ENCODE measurements around the gene TBC1D2B. TPM values are rescaled to one million over a fixed set of nuclear protein-coding genes. Genes with fewer than 3 reads are reported as not detected.

TBC1D2B gene
- polyA plus RNA-seq, 1 donor (not counting 4 experiments of a cell fraction or from before 2014, with no cell fraction given), result 27.0 TPM

DNA sequence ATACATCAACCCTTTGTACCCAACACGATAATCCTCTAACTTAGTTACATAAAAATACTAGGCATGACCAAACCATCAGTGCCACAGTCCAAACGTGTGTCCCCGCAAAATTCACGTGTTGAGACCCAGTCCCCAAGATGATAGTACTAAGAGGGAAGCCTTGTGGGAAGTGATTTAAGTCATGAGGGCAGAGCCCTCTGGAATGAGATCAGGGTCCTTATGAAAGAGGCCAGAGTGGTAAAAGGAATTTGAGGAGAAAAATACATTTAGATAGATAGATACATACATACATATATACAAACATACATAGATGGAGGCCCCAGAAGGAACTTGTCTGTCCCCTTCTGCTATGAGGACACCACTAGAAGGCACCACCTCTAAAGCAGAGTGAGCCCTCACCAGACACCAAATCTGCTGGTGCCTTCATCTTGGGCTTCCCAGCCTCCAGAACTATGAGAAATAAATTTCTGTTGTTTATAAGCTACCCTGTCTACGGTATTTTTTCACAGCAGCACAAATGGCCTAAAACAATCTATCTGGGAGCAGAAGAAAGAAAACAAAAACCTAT is 8.0 kb downstream of the TBC1D2B start:
- H3K9me3 ChIP-seq (ENCODE audit: control insufficient read depth, low read depth, low read length), result no peaks in the 10 kb centered on the region
- peaks cover 85% of the 10 kb centered on the region for H3K79me2 ChIP-seq (ENCODE audit: control insufficient read depth, insufficient read depth, low read length)
- H3K27ac ChIP-seq (ENCODE audit: control insufficient read depth, insufficient read depth, low read length), result no peak overlapping the region
- H2AFZ ChIP-seq (ENCODE audit: control insufficient read depth, low read length), result no peak overlapping the region
- H4K20me1 ChIP-seq (ENCODE audit: control insufficient read depth, extremely low read depth, insufficient read depth, low read length), result no peaks in the 10 kb centered on the region
- H3K27me3 ChIP-seq (ENCODE audit: control insufficient read depth, extremely low read depth, insufficient read depth, low read length), result no peaks in the 10 kb centered on the region
- peaks cover 14% of the 10 kb centered on the region for H3K4me1 ChIP-seq (ENCODE audit: control insufficient read depth, extremely low read depth, insufficient read depth, low read length)
- H3K36me3 ChIP-seq (ENCODE audit: control insufficient read depth in 2 of 2, extremely low read depth in 1 of 2, insufficient read depth in 2 of 2, low read length in 2 of 2), result no peaks in the 10 kb centered on the region
- H3K9me1 ChIP-seq (ENCODE audit: control insufficient read depth, extremely low read depth, insufficient read depth, low read length), result peaks cover 3% of the 10 kb centered on the region
- dilution Hi-C loops (cut with MboI; ENCODE audit: extremely low pct_ligation_motif_present, low sequenced_read_pairs), result no loop called here
- no peak for TF ChIP-seq EZH2 (IDR thresholded peaks at IDR 0.05; ENCODE audit: low read length)
- TF ChIP-seq, protein P1, sequence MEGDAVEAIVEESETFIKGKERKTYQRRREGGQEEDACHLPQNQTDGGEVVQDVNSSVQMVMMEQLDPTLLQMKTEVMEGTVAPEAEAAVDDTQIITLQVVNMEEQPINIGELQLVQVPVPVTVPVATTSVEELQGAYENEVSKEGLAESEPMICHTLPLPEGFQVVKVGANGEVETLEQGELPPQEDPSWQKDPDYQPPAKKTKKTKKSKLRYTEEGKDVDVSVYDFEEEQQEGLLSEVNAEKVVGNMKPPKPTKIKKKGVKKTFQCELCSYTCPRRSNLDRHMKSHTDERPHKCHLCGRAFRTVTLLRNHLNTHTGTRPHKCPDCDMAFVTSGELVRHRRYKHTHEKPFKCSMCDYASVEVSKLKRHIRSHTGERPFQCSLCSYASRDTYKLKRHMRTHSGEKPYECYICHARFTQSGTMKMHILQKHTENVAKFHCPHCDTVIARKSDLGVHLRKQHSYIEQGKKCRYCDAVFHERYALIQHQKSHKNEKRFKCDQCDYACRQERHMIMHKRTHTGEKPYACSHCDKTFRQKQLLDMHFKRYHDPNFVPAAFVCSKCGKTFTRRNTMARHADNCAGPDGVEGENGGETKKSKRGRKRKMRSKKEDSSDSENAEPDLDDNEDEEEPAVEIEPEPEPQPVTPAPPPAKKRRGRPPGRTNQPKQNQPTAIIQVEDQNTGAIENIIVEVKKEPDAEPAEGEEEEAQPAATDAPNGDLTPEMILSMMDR (optimal IDR thresholded peaks at IDR 0.05 in 1 of 3, IDR thresholded peaks at IDR 0.05 in 1 of 3, conservative IDR thresholded peaks at IDR 0.05 in 1 of 3; ENCODE audit: extremely low read depth in 1 of 3, insufficient read depth in 2 of 3, low read length in 3 of 3), result no peak
- no peak overlapping the region for H3K9ac ChIP-seq (ENCODE audit: control insufficient read depth, extremely low read depth, insufficient read depth, low read length)
- H3K4me3 ChIP-seq (ENCODE audit: control insufficient read depth in 2 of 3, extremely low read depth in 1 of 3, insufficient read depth in 2 of 3, low read depth in 1 of 3, low read length in 3 of 3), result no peak overlapping the region
- no peak for FAIRE-seq
- no peak overlapping the region for H3K4me2 ChIP-seq (ENCODE audit: control insufficient read depth, extremely low read depth, insufficient read depth, low read depth, low read length)
- no peak for DNase-seq (ENCODE audit: low read depth, low spot score)

DNA sequence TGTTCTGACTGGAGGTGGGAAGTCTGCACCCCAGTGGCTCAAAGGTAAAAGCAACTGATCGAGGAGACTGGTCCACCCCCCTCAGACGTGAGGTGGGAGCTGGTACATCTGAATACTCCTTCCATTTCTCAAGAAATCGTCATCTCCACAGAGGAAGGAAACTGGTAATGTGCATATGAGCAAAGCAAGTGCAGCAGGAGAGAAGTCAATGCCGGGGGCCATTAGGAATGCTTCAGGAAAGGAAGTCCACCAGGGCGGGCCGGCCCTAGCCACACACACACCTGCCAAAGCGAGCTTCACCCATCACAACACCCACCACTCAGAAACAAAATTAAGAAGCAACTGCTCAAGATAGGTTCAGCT is 8.5 kb downstream of the TBC1D2B start:
- no peak overlapping the region for H3K9ac ChIP-seq (ENCODE audit: control insufficient read depth, extremely low read depth, insufficient read depth, low read length)
- H3K27ac ChIP-seq (ENCODE audit: control insufficient read depth, insufficient read depth, low read length), result no peak overlapping the region
- no peak overlapping the region for H2AFZ ChIP-seq (ENCODE audit: control insufficient read depth, low read length)
- H3K4me1 ChIP-seq (ENCODE audit: control insufficient read depth, extremely low read depth, insufficient read depth, low read length), result peaks cover 14% of the 10 kb centered on the region
- H4K20me1 ChIP-seq (ENCODE audit: control insufficient read depth, extremely low read depth, insufficient read depth, low read length), result no peaks in the 10 kb centered on the region
- H3K4me3 ChIP-seq (ENCODE audit: control insufficient read depth in 2 of 3, extremely low read depth in 1 of 3, insufficient read depth in 2 of 3, low read depth in 1 of 3, low read length in 3 of 3), result no peak overlapping the region
- DNase-seq (ENCODE audit: low read depth, low spot score), result no peak
- TF ChIP-seq EZH2 (IDR thresholded peaks at IDR 0.05; ENCODE audit: low read length), result no peak
- TF ChIP-seq, protein P1 (optimal IDR thresholded peaks at IDR 0.05 in 1 of 3, IDR thresholded peaks at IDR 0.05 in 1 of 3, conservative IDR thresholded peaks at IDR 0.05 in 1 of 3; ENCODE audit: extremely low read depth in 1 of 3, insufficient read depth in 2 of 3, low read length in 3 of 3), result no peak
- dilution Hi-C loops (cut with MboI; ENCODE audit: extremely low pct_ligation_motif_present, low sequenced_read_pairs), result no loop called here
- peaks cover 84% of the 10 kb centered on the region for H3K79me2 ChIP-seq (ENCODE audit: control insufficient read depth, insufficient read depth, low read length)
- no peaks in the 10 kb centered on the region for H3K36me3 ChIP-seq (ENCODE audit: control insufficient read depth in 2 of 2, extremely low read depth in 1 of 2, insufficient read depth in 2 of 2, low read length in 2 of 2)
- no peaks in the 10 kb centered on the region for H3K9me3 ChIP-seq (ENCODE audit: control insufficient read depth, low read depth, low read length)
- no peaks in the 10 kb centered on the region for H3K27me3 ChIP-seq (ENCODE audit: control insufficient read depth, extremely low read depth, insufficient read depth, low read length)
- FAIRE-seq, result no peak
- peaks cover 3% of the 10 kb centered on the region for H3K9me1 ChIP-seq (ENCODE audit: control insufficient read depth, extremely low read depth, insufficient read depth, low read length)
- H3K4me2 ChIP-seq (ENCODE audit: control insufficient read depth, extremely low read depth, insufficient read depth, low read depth, low read length), result no peak overlapping the region

Data from keratinocyte (primary cell).